Breast epithelium (tissue), 3 donors: ENCODE data around the gene SRP68.

Experiments
- CTCF ChIP-seq, 3 donors: fragments of 450-650 bp; IDR thresholded peaks; one replicate each; pipeline ENCODE4 v1.5.1; 2016 to 2017; ENCODE audit warnings: antibody characterized with exemption in 3 of 3, mild to moderate bottlenecking in 3 of 3, moderate library complexity in 3 of 3
- POLR2A ChIP-seq: fragments of 450-650 bp; IDR thresholded peaks from one replicate; pipeline ENCODE4 v1.6.1; 2016; ENCODE audit warnings: antibody characterized with exemption, mild to moderate bottlenecking, moderate library complexity

- TF ChIP-seq POLR2A (no peak), CTCF (IDR thresholded peaks at IDR 0.05) (no peak)
These were observed 21.7 kb upstream of the SRP68 start for GRCh38 chr17:76094046-76094445.
